Neural cell (in vitro differentiated cells): Measurements from ENCODE around the gene PLEKHA5. TPM values are rescaled to one million over a fixed set of nuclear protein-coding genes. Genes with fewer than 3 reads are reported as not detected.

Source experiments
- H2AFZ ChIP-seq: fragments of 200-600, 300-800 bp; sonication (generic), shearing (Covaris generic); 2 replicates; pipeline ENCODE4 v1.6.0; 2014; ENCODE audit warnings: low read depth, mild to moderate bottlenecking, antibody characterized with exemption, low read length, moderate library complexity
- H3F3A ChIP-seq: fragments of 200-600 bp; shearing (Covaris generic); 2 replicates; pipeline ENCODE4 v1.6.1; 2016; ENCODE audit warnings: mild to moderate bottlenecking, moderate library complexity, mixed read lengths, antibody characterized with exemption, low read length; ENCODE audit not compliant: insufficient read depth, poor library complexity, severe bottlenecking
- H3K27ac ChIP-seq: fragments of 200-600, 300-800 bp; sonication (generic), shearing (Covaris generic); 2 replicates; pipeline ENCODE4 v1.5.1; 2014; ENCODE audit warnings: mild to moderate bottlenecking, low read length, moderate library complexity
- H3K27me3 ChIP-seq: fragments of 300-800, 200-600 bp; sonication (generic), shearing (Covaris generic); 2 replicates; pipeline ENCODE4 v1.6.0; 2014; ENCODE audit warnings: mild to moderate bottlenecking, low read depth, low read length, moderate library complexity; ENCODE audit not compliant: insufficient read depth
- H3K36me3 ChIP-seq: fragments of 300-800, 200-600 bp; sonication (generic), shearing (Covaris generic); 2 replicates; pipeline ENCODE4 v1.5.1; 2014; ENCODE audit warnings: mild to moderate bottlenecking, antibody characterized with exemption, low read length, moderate library complexity; ENCODE audit not compliant: insufficient read depth
- H3K4me2 ChIP-seq: fragments of 300-800, 200-600 bp; sonication (generic), shearing (Covaris generic); 2 replicates; pipeline ENCODE4 v1.6.0; 2014; ENCODE audit warnings: mild to moderate bottlenecking, low read length
- H3K4me3 ChIP-seq: fragments of 300-800, 200-600 bp; sonication (generic), shearing (Covaris generic); 2 replicates; pipeline ENCODE4 v1.5.1; 2014; ENCODE audit warnings: mild to moderate bottlenecking, low read length, moderate library complexity
- H3K79me2 ChIP-seq: fragments of 200-600 bp; shearing (Covaris generic); replicated peaks from 2 replicates; pipeline ENCODE4 v1.6.0; 2014; ENCODE audit warnings: mild to moderate bottlenecking, low read length, moderate library complexity; ENCODE audit not compliant: insufficient read depth
- H3K9ac ChIP-seq: fragments of 300-800, 200-600 bp; sonication (generic), shearing (Covaris generic); 2 replicates; pipeline ENCODE4 v1.6.1; 2016; ENCODE audit warnings: mild to moderate bottlenecking, low read length, mixed read lengths
- H3K9me2 ChIP-seq: fragments of 200-600 bp; shearing (Covaris generic); 2 replicates; pipeline ENCODE4 v1.6.1; 2016; ENCODE audit warnings: mild to moderate bottlenecking, low read length, mixed read lengths; ENCODE audit not compliant: insufficient read depth
- H3K9me3 ChIP-seq: fragments of 200-600, 300-800 bp; sonication (generic), shearing (Covaris generic); 2 replicates; pipeline ENCODE4 v1.6.1; 2016; ENCODE audit warnings: mild to moderate bottlenecking, mixed run types, low read length, moderate library complexity, mixed read lengths
- H4K20me1 ChIP-seq: fragments of 200-600 bp; shearing (Covaris generic); 2 replicates; pipeline ENCODE4 v1.6.1; 2016; ENCODE audit warnings: mild to moderate bottlenecking, mixed run types; ENCODE audit not compliant: insufficient read depth
- EP300 ChIP-seq: fragments of 450-650 bp; conservative IDR thresholded peaks from 2 replicates; pipeline ENCODE4 v1.6.1; 2014; ENCODE audit warnings: antibody characterized with exemption, mild to moderate bottlenecking, moderate library complexity; ENCODE audit not compliant: poor library complexity, severe bottlenecking
- EZH2 ChIP-seq: fragments of 200-600, 300-800 bp; shearing (Covaris generic), sonication (generic); IDR thresholded peaks from 2 replicates; pipeline ENCODE4 v1.6.1; 2014; ENCODE audit warnings: antibody characterized with exemption, low read length, borderline replicate concordance, mild to moderate bottlenecking; ENCODE audit not compliant: insufficient read depth, poor library complexity, severe bottlenecking
- MXI1 ChIP-seq: fragments of 450-650 bp; conservative IDR thresholded peaks from 2 replicates; pipeline ENCODE4 v1.6.1; 2014; ENCODE audit warnings: antibody characterized with exemption, mild to moderate bottlenecking; ENCODE audit not compliant: poor library complexity, severe bottlenecking
- POLR2AphosphoS5 ChIP-seq: IDR thresholded peaks from 2 replicates; pipeline ENCODE4 v1.6.1; 2012
- RAD21 ChIP-seq: fragments of 450-650 bp; conservative IDR thresholded peaks from 2 replicates; pipeline ENCODE4 v1.6.1; 2014; ENCODE audit warnings: antibody characterized with exemption, mild to moderate bottlenecking, moderate library complexity
- SMC3 ChIP-seq: fragments of 450-650 bp; conservative IDR thresholded peaks from 2 replicates; pipeline ENCODE4 v1.6.1; 2014; ENCODE audit warnings: antibody characterized with exemption, mild to moderate bottlenecking, moderate library complexity; ENCODE audit not compliant: poor library complexity
- TAF1 ChIP-seq: IDR thresholded peaks from 2 replicates; pipeline ENCODE4 v1.6.1; 2012; ENCODE audit warnings: low read depth
- polyA plus RNA-seq: library from polyadenylated mRNA; depleted of rRNA; stranded (reverse); fragments of >200 nt; gene quantifications from 2 replicates; pipeline ENCODE4 v1.2.3, GENCODE V29; 2014
- TF ChIP-seq, protein P1 (sequence below): IDR thresholded peaks from 2 replicates; pipeline ENCODE4 v1.6.1; 2012; ENCODE audit warnings: borderline replicate concordance
- TF ChIP-seq, protein P2 (sequence below): fragments of 450-650 bp; IDR thresholded peaks from 2 replicates; pipeline ENCODE4 v1.5.1; 2014; ENCODE audit warnings: antibody characterized with exemption, mild to moderate bottlenecking, moderate library complexity; ENCODE audit not compliant: poor library complexity, severe bottlenecking

The PLEKHA5 gene
- polyA plus RNA-seq, 1 donor from 2014 or later = 130 TPM

- Histone ChIP-seq H3F3A (no peaks in the 10 kb centered on the region), H3K27ac (no peak overlapping the region), H2AFZ (no peak overlapping the region), H3K4me3 (no peak overlapping the region), H3K36me3 (no peaks in the 10 kb centered on the region), H3K9me3 (no peaks in the 10 kb centered on the region), H3K4me2 (no peak overlapping the region), H3K27me3 (no peaks in the 10 kb centered on the region), H3K9ac (no peak overlapping the region), H3K79me2 (peaks cover 40% of the 10 kb centered on the region), H4K20me1 (no peaks in the 10 kb centered on the region), H3K9me2 (no peaks in the 10 kb centered on the region)
- TF ChIP-seq, protein P1, sequence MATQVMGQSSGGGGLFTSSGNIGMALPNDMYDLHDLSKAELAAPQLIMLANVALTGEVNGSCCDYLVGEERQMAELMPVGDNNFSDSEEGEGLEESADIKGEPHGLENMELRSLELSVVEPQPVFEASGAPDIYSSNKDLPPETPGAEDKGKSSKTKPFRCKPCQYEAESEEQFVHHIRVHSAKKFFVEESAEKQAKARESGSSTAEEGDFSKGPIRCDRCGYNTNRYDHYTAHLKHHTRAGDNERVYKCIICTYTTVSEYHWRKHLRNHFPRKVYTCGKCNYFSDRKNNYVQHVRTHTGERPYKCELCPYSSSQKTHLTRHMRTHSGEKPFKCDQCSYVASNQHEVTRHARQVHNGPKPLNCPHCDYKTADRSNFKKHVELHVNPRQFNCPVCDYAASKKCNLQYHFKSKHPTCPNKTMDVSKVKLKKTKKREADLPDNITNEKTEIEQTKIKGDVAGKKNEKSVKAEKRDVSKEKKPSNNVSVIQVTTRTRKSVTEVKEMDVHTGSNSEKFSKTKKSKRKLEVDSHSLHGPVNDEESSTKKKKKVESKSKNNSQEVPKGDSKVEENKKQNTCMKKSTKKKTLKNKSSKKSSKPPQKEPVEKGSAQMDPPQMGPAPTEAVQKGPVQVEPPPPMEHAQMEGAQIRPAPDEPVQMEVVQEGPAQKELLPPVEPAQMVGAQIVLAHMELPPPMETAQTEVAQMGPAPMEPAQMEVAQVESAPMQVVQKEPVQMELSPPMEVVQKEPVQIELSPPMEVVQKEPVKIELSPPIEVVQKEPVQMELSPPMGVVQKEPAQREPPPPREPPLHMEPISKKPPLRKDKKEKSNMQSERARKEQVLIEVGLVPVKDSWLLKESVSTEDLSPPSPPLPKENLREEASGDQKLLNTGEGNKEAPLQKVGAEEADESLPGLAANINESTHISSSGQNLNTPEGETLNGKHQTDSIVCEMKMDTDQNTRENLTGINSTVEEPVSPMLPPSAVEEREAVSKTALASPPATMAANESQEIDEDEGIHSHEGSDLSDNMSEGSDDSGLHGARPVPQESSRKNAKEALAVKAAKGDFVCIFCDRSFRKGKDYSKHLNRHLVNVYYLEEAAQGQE = no peak
Measured at GRCh38 chr12:19208456-19208855, 78.9 kb downstream of the PLEKHA5 start.

- no peaks in the 10 kb centered on the region for H3K9me3 ChIP-seq
- no peak overlapping the region for H3K4me2 ChIP-seq
- H3K4me3 ChIP-seq = no peak overlapping the region
- no peaks in the 10 kb centered on the region for H3K27me3 ChIP-seq
- no peaks in the 10 kb centered on the region for H3K36me3 ChIP-seq
- H3F3A ChIP-seq = no peaks in the 10 kb centered on the region
- no peaks in the 10 kb centered on the region for H4K20me1 ChIP-seq
- no peak overlapping the region for H3K9ac ChIP-seq
- H3K27ac ChIP-seq = no peak overlapping the region
- no peaks in the 10 kb centered on the region for H3K9me2 ChIP-seq
- H3K79me2 ChIP-seq = peaks cover 39% of the 10 kb centered on the region
- TF ChIP-seq TAF1 = no peak
- TF ChIP-seq SMC3 = no peak
- TF ChIP-seq EZH2 = no peak
- TF ChIP-seq, protein P2, sequence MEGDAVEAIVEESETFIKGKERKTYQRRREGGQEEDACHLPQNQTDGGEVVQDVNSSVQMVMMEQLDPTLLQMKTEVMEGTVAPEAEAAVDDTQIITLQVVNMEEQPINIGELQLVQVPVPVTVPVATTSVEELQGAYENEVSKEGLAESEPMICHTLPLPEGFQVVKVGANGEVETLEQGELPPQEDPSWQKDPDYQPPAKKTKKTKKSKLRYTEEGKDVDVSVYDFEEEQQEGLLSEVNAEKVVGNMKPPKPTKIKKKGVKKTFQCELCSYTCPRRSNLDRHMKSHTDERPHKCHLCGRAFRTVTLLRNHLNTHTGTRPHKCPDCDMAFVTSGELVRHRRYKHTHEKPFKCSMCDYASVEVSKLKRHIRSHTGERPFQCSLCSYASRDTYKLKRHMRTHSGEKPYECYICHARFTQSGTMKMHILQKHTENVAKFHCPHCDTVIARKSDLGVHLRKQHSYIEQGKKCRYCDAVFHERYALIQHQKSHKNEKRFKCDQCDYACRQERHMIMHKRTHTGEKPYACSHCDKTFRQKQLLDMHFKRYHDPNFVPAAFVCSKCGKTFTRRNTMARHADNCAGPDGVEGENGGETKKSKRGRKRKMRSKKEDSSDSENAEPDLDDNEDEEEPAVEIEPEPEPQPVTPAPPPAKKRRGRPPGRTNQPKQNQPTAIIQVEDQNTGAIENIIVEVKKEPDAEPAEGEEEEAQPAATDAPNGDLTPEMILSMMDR = no peak
- no peak for TF ChIP-seq RAD21
- no peak for TF ChIP-seq MXI1
- TF ChIP-seq POLR2AphosphoS5 = no peak
- TF ChIP-seq, protein P1 = no peak
- no peak for TF ChIP-seq EP300
- H2AFZ ChIP-seq = no peak overlapping the region
Measured at GRCh38 chr12:19209661-19210060, 80.1 kb downstream of the PLEKHA5 start.
